K562 treated with DMSO at 1 percent for 4 hours (cell line): Measurements from ENCODE around the gene IFNA14. TPM values are rescaled to one million over a fixed set of nuclear protein-coding genes. Genes with fewer than 3 reads are reported as not detected.

Experiments
- total RNA-seq: library from RNA; unstranded; fragments of 300-600 nt; gene quantifications from 2 replicates; pipeline ENCODE4 v1.2.3, GENCODE V29; 2022; ENCODE audit not compliant: insufficient read depth

Gene IFNA14
- not detected in 2 replicates for total RNA-seq

DNA sequence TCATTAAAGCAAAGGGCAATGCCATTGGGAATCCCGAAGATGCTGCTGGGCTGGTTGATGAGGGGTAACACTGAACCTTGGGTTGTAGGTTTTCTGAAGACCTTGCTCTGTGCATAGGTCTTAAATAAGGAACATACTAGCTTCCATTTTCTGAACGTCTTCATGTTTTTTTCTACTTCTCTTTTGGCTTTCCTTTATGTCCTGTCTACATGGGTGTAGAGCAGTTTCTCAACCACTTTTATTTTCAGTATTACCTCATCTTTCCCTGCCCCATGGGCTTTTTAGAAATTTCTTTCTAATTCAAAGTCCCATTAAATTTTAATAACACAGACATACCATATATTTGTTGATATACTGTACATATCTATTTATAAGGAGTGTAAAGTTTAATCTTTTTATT, at the start of gene IFNA14:
IFNA14 (minus strand) TSS at position 95 of the 400 bp plus-strand sequence; CDS start at position 25, 70 bp downstream.

GRCh38 chr9:21228122-21228521, 11.7 kb downstream of the IFNA14 start, which contains the start of gene IFNA17:
Gene IFNA17, minus strand, starts transcription at chr9:21228222. Its CDS starts 49 bp downstream, at chr9:21228173.

DNA sequence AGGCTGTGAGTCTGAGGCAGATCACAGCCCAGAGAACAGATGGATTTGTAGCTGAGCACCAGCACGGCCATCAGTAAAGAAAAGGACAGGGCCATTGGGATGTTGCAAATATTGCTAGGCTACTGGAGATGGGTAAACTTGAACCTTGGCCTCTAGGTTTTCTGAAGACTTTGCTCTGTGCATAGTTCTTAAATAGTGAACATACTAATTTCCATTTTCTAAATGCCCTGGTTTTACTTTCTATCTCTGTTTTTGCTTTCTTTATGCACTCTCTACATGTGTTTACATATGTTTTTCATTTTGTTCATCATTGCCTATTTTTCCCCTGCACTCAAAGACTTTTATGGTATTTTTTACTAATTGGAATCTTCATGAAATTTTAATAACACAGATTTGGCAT, 22.6 kb downstream of the IFNA14 start, which contains the start of gene IFNA16:
IFNA16 (minus strand) TSS at position 101 of the 400 bp plus-strand sequence; CDS start at position 95, 6 bp downstream.

GRCh38 chr9:21207043-21207442, 32.8 kb downstream of the IFNA14 start, which contains the start of gene IFNA10:
Gene IFNA10, minus strand, starts transcription at chr9:21207143. Its CDS starts 46 bp downstream, at chr9:21207097.

GRCh38 chr9:21202105-21202504, 37.7 kb downstream of the IFNA14 start, which contains the start of gene IFNA7:
Gene IFNA7, minus strand, starts transcription at chr9:21202205. Its CDS starts 40 bp downstream, at chr9:21202165.

Other genes with a start within 250 kb of the IFNA14 start
- not detected in 2 replicates for gene HACD4, start 208.4 kb downstream of the IFNA14 start, total RNA-seq
- gene IFNB1, start 162.1 kb downstream of the IFNA14 start, total RNA-seq: not detected in 2 replicates
- not detected in 2 replicates for gene IFNW1, start 98.2 kb downstream of the IFNA14 start, total RNA-seq
- gene IFNA21, start 73.3 kb downstream of the IFNA14 start, total RNA-seq: not detected in 2 replicates
- not detected in 2 replicates for gene IFNA4, start 52.4 kb downstream of the IFNA14 start, total RNA-seq
- gene IFNA7, start 37.8 kb downstream of the IFNA14 start, total RNA-seq: not detected in 2 replicates
- gene IFNA10, start 32.9 kb downstream of the IFNA14 start, total RNA-seq: not detected in 2 replicates
- gene IFNA16, start 22.7 kb downstream of the IFNA14 start, total RNA-seq: not detected in 2 replicates
- gene IFNA17, start 11.8 kb downstream of the IFNA14 start, total RNA-seq: not detected in 2 replicates
- not detected in 2 replicates for gene IFNA5, start 65.3 kb upstream of the IFNA14 start, total RNA-seq
- gene KLHL9, start 95.4 kb upstream of the IFNA14 start, total RNA-seq: not detected in 2 replicates
- gene IFNA6, start 110.9 kb upstream of the IFNA14 start, total RNA-seq: not detected in 2 replicates
- not detected in 2 replicates for gene IFNA13, start 128.1 kb upstream of the IFNA14 start, total RNA-seq
- gene IFNA2, start 145.4 kb upstream of the IFNA14 start, total RNA-seq: not detected in 2 replicates
- gene IFNA8, start 169.1 kb upstream of the IFNA14 start, total RNA-seq: not detected in 2 replicates
- gene IFNA1, start 200.4 kb upstream of the IFNA14 start, total RNA-seq: not detected in 2 replicates
- gene IFNE, start 242.3 kb upstream of the IFNA14 start, total RNA-seq: not detected in 2 replicates